Stimulated activated CD4-positive, alpha-beta T cell treated with anti-CD3 and anti-CD28 coated beads, Interleukin-4, amount 100 ng/mL, for 1 hour (primary cell): Measurements from ENCODE around the gene MYBL2.
A peak's percentile ranks its signal among the peaks of the same experiment; 100 is the strongest.
"Not testable (repeated sequence)": the region's sequence is repeated elsewhere in the genome, so short reads cannot be mapped to it uniquely, and the experiment has no call there.

Source experiments
- DNase-seq: peaks from one replicate; pipeline ENCODE4 v3.0.0-alpha.2; 2020

MYBL2 gene

DNA sequence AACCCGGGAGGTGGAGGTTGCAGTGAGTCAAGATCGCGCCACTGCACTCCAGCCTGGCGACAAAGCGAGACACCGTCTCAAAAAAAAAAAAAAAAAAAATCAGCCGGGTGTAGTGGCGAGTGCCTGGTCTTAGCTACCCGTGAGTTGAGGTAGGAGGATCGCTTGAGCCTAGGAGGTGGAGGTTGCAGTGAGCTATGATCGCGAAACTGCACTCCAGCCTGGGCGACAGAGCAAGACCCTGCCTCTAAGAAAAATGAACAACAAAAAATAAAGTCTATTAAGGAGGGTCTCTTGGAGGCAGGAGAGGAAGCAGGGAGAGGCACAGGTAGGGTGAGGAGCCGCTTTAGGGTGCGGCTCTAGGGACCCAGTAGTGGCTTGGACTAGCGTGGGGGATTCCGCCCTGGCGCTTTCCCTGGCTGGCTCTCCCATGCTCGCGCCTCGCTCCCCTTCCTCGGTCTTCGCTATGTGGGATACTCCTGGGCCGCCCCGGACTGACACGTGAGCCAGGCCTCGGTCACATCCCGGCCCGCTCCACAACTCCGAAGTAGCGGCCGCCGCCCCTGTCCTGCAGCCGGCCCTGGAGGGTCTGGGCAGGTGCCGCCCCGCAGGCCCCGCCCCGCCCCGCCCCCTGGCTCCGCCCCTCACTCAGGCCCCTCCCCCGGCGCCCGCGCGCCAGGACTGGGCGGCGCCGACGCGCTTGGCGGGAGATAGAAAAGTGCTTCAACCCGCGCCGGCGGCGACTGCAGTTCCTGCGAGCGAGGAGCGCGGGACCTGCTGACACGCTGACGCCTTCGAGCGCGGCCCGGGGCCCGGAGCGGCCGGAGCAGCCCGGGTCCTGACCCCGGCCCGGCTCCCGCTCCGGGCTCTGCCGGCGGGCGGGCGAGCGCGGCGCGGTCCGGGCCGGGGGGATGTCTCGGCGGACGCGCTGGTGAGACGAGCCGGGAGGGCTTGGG lies at the start of gene MYBL2:
MYBL2 (plus strand) TSS at position 739 of the 953 bp plus-strand sequence; CDS start at position 909, 170 bp downstream.
- peak; percentile 70 for DNase-seq

DNA sequence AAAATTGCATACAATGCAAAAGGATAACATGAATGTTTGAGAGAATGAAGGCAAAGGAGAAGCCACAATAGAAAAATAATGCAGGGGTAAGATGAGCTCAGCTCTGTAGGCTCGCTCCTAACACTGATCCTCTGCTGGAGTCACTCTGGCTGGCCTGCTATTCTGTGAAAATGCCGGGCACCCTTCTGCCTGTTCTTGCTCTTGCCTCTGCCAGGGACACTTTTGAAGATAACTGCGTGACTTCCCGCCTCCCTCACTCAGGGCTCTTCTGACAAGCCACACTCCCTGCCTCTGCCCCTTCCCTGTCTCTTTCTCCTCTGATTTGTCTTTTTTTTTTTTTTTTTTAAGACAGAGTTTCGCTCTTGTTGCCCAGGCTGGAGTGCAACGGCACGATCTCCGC lies 35.3 kb upstream of the MYBL2 start:
- no peak for DNase-seq

DNA sequence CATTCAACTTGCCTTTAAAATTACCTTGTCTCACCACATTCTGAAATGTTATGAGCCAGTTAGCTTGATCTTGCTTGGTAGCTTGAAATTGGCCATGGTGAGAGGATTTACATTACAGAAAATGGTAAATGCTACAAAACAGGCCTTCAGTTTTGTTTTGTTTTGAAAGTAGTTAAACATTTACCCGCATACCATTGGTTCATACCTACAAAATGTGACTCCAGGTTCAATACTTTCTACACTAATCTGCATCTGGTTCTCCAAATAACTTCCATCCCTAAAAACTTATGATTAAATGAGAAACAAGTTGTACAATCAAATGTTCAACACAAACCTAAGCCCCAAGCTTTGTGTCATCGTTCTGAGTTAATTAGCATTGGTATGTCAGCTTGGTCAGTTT lies 30.5 kb upstream of the MYBL2 start:
- DNase-seq = no peak

DNA sequence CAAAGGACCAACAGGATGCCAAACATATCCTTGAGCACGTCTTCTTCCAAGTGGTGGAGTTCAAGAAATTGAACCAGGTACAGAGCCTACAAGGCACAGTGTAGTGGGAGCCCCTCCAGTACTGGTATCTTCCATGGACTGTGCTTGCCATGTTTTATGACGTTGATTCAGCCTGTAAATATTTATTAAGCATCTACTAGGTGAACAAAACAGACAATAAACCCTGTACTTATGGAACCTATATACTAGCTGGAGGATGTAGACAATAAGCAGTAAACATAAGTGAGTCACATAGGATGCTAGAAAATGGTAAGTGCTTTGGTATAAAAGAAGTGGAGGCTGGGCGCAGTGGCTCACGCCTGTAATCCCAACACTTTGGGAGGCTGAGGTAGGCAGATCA lies 24.4 kb upstream of the MYBL2 start:
- no peak for DNase-seq

DNA sequence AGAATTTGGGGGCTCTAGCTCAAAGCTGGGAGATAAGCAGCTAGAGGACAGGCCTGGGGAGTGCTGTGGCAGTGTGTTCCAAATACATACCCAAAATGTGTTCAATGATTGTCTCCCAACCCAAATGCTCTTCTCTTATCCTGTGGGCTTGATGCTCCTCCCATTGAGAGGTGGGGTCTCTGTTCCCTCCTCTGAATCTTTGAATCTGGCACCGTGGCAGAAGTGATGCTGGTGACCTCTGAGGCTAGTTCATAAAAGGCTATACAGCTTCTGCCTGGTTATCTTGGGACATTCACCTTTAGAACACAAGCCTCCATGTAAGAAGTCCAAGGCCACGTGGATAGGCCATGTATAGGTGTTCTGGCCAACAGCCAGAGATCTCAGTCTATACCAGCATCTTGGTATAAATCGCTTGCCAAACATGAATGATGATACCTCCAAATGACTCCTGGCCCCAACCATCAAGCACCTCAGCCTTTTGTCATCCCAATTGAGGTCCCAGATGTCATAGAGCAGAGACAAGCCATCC lies 15.9 kb upstream of the MYBL2 start:
- no peak for DNase-seq

DNA sequence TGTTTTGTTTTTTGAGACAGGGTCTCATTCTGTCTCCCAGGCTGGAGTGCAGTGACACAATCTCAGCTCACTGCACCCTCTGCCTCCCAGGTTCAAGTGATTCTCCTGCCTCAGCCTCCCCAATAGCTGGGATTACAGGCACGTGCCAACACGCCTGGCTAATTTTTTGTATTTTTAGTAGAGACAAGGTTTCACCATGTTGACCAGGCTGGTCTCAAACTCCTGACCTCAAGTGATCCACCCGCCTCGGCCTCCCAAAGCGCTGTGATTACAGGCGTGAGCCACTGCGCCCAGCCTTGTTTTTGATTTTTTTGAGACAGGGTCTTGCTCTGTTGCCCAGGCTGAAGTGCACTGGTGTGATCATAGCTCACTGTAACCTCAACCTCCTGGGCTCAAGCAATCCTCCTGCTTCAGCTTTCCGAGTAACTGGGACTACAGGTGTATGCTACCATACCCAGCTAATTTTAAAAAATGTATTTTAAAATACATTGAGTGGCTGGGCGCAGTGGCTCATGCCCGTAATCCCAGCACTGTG lies 15.2 kb upstream of the MYBL2 start:
- not testable (repeated sequence) for DNase-seq

DNA sequence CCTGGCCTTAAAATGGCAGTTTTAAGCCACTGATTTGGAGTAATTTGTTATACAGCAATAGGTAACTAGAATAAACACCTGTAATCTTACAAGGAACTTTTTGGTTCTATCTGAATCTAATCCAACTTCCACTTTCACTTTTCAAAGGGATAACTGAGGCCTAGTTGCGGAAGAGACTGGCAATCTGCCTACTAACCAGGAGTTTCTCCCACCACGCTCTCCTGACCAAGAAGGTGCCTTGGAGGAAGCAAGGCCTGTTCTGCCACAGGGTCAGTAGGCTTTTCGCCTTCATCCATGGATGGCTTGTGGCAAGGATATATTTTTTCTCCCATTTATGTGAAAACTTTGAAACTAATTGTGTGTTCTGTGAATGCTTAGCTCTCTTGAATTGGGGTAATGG lies 12.9 kb upstream of the MYBL2 start:
- DNase-seq = no peak

DNA sequence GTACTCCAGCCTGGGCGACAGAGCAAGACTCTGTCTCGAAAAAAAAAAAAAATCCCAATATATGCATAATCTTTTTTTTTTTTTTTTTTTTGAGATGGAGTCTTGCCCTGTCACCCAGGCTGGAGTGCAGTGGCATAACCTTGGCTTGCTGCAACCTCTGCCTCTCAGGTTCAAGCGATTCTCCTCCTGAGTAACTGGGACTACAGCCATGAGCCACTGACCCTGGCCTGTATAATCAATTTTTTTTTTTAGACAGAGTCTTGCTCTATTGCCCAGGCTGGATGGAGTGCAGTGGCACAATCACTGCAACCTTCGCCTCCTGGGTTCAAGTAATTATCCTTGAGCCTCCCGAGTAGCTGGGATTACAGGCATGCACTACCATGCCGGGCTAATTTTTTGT lies 11.7 kb upstream of the MYBL2 start:
- not testable (repeated sequence) for DNase-seq

DNA sequence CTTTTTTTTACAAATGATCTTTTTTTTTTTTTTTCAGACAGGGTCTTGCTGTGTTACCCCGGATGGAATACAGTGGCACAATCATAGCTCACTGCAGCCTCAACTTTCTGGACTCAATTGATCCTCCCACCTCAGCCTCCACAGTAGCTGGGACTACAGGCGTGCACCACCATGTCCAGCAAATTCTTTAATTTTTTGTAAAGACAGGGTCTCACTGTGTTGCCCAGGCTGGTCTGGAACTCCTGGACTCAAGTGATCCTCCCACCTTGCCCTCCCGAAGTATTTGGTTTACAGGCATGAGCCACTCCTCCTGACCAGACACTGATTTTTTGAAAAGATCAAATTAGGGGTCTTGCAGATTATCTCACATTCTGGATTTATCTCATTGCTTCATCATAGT lies 11.0 kb upstream of the MYBL2 start:
- no peak for DNase-seq

DNA sequence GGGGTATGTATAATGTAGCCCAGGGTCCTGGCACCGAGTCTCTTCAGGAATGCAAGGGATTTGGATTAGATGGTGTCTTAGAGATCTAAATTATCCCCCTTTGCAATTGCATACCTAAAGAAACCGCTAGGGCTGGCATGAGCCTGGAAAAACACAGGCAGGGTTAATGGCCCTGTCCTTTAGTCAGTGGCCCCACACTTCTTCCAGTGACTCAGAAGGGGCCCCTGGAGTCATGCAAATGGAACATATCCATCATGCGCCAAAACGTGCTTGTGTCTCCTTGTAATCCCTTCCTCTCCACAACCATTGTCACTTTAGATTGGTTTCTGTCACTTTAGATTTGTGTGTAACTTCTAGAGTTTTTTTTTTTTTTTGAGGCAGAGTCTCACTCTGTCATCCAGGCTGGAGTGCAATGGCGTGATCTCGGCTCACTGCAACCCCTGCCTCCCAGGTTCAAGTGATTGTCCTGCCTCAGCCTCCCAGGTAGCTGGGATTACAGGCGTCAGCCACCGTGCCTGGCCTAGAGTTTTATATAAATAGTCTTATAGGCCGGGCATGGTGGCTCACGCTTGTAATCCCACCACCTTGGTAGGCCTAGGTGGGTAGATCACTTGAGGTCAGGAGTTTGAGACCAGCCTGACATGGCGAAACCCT lies 8.7 kb upstream of the MYBL2 start:
- peak; percentile 19 for DNase-seq

GRCh38 chr20:43658723-43659419 lies 8.0 kb upstream of the MYBL2 start:
- DNase-seq = no peak

- no peak for DNase-seq
Observed at GRCh38 chr20:43662943-43663655, 3.8 kb upstream of the MYBL2 start.

- no peak for DNase-seq
Observed at GRCh38 chr20:43665466-43666176, 1.3 kb upstream of the MYBL2 start.

- no peak for DNase-seq
Observed at GRCh38 chr20:43667341-43668132, 623 bp downstream of the MYBL2 start.

DNA sequence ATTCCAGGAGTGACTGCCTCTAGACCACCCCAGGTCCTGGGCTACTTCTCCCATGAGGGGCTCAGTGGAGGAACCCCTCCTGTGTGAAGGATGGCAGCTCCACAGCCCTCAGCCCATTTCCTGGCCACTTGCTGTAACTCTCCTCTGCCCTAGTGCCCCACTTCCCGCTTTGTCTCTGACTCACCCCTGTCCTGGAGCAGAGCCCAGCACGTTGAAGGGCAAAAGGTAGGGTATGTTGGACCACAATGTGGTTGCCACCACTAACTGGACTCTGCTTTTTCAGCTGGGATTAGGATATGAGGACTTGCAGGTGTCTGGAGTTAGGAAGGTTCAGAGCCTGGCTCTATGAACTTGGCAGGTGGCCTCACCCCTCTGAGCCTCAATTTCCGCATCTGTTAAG lies 2.4 kb downstream of the MYBL2 start:
- no peak for DNase-seq

GRCh38 chr20:43670423-43670822 lies 3.5 kb downstream of the MYBL2 start:
- DNase-seq = no peak

GRCh38 chr20:43676368-43676767 lies 9.5 kb downstream of the MYBL2 start:
- no peak for DNase-seq

DNA sequence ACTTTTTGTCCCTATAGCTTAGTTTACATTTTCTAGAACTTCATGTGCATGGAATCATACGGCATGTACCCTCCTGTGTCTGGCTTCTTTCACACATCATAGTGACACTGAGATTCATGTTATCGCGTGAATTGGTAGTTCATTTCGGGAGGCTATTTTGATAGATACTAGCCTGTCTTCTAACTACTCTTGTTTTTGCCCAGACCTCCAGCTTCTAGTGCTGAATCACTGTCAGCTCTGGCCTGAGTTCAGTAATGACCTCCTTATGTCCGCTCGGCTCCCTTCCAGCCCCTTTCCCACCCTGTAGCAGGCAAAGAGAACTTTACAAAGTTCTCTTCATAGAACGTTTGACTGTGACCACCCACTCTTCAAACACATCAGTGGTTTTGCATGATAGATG lies 14.1 kb downstream of the MYBL2 start:
- DNase-seq = no peak

- DNase-seq = no peak
Observed at GRCh38 chr20:43681468-43681942, 14.6 kb downstream of the MYBL2 start.

DNA sequence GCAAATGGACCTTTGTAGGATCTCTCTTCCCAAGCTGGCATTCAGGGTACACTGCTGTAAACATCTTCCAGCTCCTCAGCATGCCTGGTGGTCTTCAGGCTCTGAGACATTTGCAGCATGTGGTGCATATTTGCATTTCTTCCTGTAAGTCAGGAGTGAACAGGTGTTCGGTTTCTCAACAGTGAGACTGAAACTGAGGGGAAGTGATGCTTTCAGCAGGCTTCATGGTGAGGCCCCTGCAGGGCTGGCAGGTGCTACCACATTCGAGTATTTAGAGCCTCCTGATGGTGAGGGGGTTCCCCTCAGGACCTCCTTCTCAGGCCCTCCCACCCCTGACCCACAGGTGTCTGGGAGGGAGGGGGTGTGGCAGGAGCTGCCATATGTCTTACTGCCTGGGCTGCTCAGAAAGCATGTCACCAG lies 15.1 kb downstream of the MYBL2 start:
- no peak for DNase-seq

DNA sequence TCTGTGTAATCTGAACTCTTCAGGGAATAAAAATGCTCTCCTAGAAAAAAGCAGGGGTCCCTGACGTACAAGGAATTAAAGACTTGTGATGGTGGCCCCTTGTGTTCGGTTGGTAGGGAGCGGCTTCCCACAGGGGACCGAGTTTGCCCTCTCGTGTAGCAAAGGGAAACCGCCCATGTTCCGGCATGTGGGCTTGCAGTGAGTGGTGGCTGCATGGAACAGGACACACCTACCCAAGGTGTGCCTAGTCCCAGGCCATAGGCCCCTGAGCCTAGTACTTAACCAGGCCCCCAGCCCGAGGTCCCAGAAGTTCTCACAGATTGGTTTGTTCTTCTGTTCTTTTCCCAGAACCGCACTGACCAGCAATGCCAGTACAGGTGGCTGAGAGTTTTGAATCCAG lies 15.5 kb downstream of the MYBL2 start:
- no peak for DNase-seq
